Muscle layer of duodenum (tissue), 2 donors: ENCODE measurements around the gene SDR42E2.

Source experiments
- H3K27ac ChIP-seq: one replicate; pipeline ENCODE4 v1.7.0; 2013; ENCODE audit warnings: mild to moderate bottlenecking, low read length
- H3K27me3 ChIP-seq: one replicate; pipeline ENCODE4 v1.7.0; 2013; ENCODE audit warnings: low read depth, mild to moderate bottlenecking, control low read depth, low read length
- H3K36me3 ChIP-seq, 2 donors: one replicate each; pipeline ENCODE4 v1.7.0; 2013; ENCODE audit warnings: low read length in 2 of 2, control low read depth in 1 of 2, mild to moderate bottlenecking in 1 of 2; ENCODE audit not compliant: insufficient read depth in 2 of 2, control insufficient read depth in 1 of 2
- H3K4me1 ChIP-seq, 2 donors: one replicate each; pipeline ENCODE4 v1.7.0; 2013; ENCODE audit warnings: low read length in 2 of 2, mild to moderate bottlenecking in 2 of 2, control low read depth in 1 of 2, moderate library complexity in 1 of 2; ENCODE audit not compliant: insufficient read depth in 2 of 2, control insufficient read depth in 1 of 2
- H3K4me3 ChIP-seq, 2 donors: one replicate each; pipeline ENCODE4 v1.7.0; 2013; ENCODE audit warnings: low read length in 2 of 2, low read depth in 1 of 2, mild to moderate bottlenecking in 1 of 2
- H3K9me3 ChIP-seq, 2 donors: one replicate each; pipeline ENCODE4 v1.7.0; 2013; ENCODE audit warnings: low read length in 2 of 2, control low read depth in 1 of 2, mild to moderate bottlenecking in 1 of 2; ENCODE audit not compliant: control insufficient read depth in 1 of 2
- donor health status: healthy.

SDR42E2 gene

DNA sequence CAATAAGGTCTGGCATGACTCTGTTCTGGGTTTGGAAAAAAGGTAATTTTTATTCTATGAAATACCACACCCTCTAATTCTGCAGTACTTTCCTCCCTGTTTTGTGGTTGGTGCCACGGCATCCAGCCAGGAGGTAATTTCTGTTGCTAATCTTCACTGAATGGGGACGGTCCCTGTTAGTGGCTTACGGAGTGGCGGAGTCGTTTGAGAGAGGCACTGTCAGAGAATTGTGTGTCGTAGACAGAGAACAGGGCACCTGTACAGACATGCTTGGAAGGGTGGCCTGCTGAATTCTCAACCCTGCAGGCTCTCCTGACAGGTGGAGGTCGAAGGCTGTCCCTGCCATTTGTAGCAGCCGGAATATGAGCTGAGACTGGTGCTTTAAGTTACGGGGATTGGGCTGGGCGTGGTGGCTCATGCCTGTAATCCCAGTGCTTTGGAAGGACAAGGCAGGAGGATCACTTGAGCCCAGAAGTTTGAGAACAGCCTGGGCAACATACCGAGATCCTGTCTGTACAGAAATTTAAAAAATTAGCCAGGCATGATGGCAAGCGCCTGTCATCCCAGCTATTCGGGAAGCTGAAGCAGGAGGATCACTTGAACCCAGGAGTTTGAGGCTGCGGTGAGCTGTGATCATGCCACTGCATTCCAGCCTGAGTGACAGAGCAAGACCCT is 77.0 kb downstream of the SDR42E2 start:
- no peaks in the 10 kb centered on the region for H3K9me3 ChIP-seq
- H3K27ac ChIP-seq: no peak overlapping the region
- peaks cover 0 to 13% of the 10 kb centered on the region in 2 donors for H3K4me1 ChIP-seq
- H3K27me3 ChIP-seq: no peaks in the 10 kb centered on the region
- H3K4me3 ChIP-seq: no peak overlapping the region
- H3K36me3 ChIP-seq: peaks cover 0 to 7% of the 10 kb centered on the region in 2 donors

DNA sequence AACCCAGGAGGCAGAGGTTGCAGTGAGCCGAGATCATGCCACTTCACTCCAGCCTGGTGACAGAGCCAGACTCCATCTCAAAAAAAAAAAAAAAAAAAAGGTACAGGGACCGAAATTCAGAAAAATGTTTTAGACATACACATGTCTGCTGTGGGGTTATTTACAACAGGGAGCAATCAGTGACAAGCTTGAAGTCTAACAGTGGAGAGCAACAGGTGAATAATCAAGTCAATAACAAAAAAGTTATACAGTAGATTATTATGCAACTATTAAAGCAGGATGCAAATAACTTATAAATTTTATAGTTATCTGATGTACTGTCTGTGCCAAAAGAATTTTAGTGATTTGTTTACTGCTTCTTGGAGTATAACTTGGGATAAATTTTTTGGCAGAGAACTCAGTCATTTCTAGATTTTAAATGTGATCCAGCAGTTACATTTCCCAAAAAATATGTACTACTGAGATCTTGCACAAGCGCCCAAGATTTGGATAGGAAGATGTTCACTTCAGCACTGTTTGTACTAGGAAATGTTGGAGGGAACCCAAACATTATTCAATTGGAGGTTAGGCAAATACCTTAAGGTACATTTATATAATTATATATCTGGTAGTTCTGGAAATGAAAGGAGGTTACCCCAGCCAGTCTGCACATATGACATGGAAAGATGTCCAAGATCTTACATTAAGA is 77.9 kb downstream of the SDR42E2 start:
- Histone ChIP-seq H3K4me3 (no peak overlapping the region), H3K9me3 (no peaks in the 10 kb centered on the region), H3K27me3 (no peaks in the 10 kb centered on the region), H3K4me1 (peaks cover 0 to 13% of the 10 kb centered on the region in 2 donors), H3K27ac (no peak overlapping the region), H3K36me3 (peaks cover 1 to 15% of the 10 kb centered on the region in 2 donors)
